Measurements from ENCODE around the gene KRTAP2-4.
"Not testable (repeated sequence)": the region's sequence is repeated elsewhere in the genome, so short reads cannot be mapped to it uniquely, and the experiment has no call there.

KRTAP2-4 gene

GRCh38 chr17:41065829-41066624 is at the start of gene KRTAP2-4:
Gene KRTAP2-4 (minus strand): TSS chr17:41065879. CDS start chr17:41065845, 34 bp downstream.
- no peak for DNase-seq

- no peak for DNase-seq
These were observed 45.6 kb upstream of the KRTAP2-4 start for GRCh38 chr17:41111151-41111885.

- DNase-seq: not testable (repeated sequence)
These were observed 43.2 kb upstream of the KRTAP2-4 start for GRCh38 chr17:41108728-41109386.

GRCh38 chr17:41107941-41108450 is 42.3 kb upstream of the KRTAP2-4 start:
- DNase-seq: no peak

GRCh38 chr17:41105347-41105746 is 39.7 kb upstream of the KRTAP2-4 start, which contains the start of gene KRTAP4-9:
Gene KRTAP4-9 (plus strand): TSS chr17:41105389. CDS start chr17:41105389, 0 bp downstream.
- DNase-seq: not testable (repeated sequence)

GRCh38 chr17:41104386-41105038 is 38.8 kb upstream of the KRTAP2-4 start:
- not testable (repeated sequence) for DNase-seq

GRCh38 chr17:41103896-41104295 is 38.2 kb upstream of the KRTAP2-4 start:
- DNase-seq: no peak

- no peak for DNase-seq
These were observed 36.0 kb upstream of the KRTAP2-4 start, which contains the start of gene KRTAP4-16 for GRCh38 chr17:41101586-41102259. Gene KRTAP4-16 (minus strand): TSS chr17:41102209. CDS start chr17:41102209, 0 bp downstream.

GRCh38 chr17:41099682-41100480 is 34.2 kb upstream of the KRTAP2-4 start:
- DNase-seq: not testable (repeated sequence)

GRCh38 chr17:41098481-41098880 is 32.8 kb upstream of the KRTAP2-4 start:
- no peak for DNase-seq

GRCh38 chr17:41098042-41098441 is 32.4 kb upstream of the KRTAP2-4 start, which contains the start of gene KRTAP4-8:
Gene KRTAP4-8 (minus strand): TSS chr17:41098142. CDS start chr17:41098084, 58 bp downstream.
- no peak for DNase-seq

- no peak for DNase-seq
These were observed 30.4 kb upstream of the KRTAP2-4 start for GRCh38 chr17:41096055-41096454.

GRCh38 chr17:41088760-41089352 is 23.2 kb upstream of the KRTAP2-4 start:
- not testable (repeated sequence) for DNase-seq

- not testable (repeated sequence) for DNase-seq
These were observed 18.6 kb upstream of the KRTAP2-4 start, which contains the start of gene KRTAP4-7 for GRCh38 chr17:41084100-41084856. Gene KRTAP4-7 (plus strand): TSS chr17:41084150. CDS start chr17:41084207, 57 bp downstream.

- DNase-seq: not testable (repeated sequence)
These were observed 17.7 kb upstream of the KRTAP2-4 start for GRCh38 chr17:41083427-41083826.

- DNase-seq: no peak
These were observed 16.9 kb upstream of the KRTAP2-4 start for GRCh38 chr17:41082626-41083025.

- no peak for DNase-seq
These were observed 11.1 kb upstream of the KRTAP2-4 start for GRCh38 chr17:41076788-41077187.

GRCh38 chr17:41073676-41074075 is 8.0 kb upstream of the KRTAP2-4 start:
- DNase-seq: no peak

Measured in nucleus accumbens (tissue), 56 donors.